ENCODE results near the gene ANTKMT. TPM values are rescaled to one million over a fixed set of nuclear protein-coding genes. Genes with fewer than 3 reads are reported as not detected.
A peak's percentile ranks its signal among the peaks of the same experiment; 100 is the strongest.

The ANTKMT gene
- total RNA-seq, 4 donors from 2014 or later = 24.9 to 42.4 (median 32.1) TPM

GRCh38 chr16:674214-674881, 46.6 kb upstream of the ANTKMT start:
- no peak overlapping the region for H3K4me3 ChIP-seq (ENCODE audit: low read depth, poor library complexity, severe bottlenecking)
- intact Hi-C loops (cut with DNase I; ENCODE audit: low total_unique reads) = no loop called here
- WGBS, 2 donors = 79 to 97% methylated on average over 13 to 20 of the region's 22 CpGs
- TF ChIP-seq POLR2A (IDR thresholded peaks at IDR 0.05) (no peak), CTCF (IDR thresholded peaks at IDR 0.05) (no peak)
- no peak for DNase-seq (ENCODE audit: low spot score in 2 of 2)

- WGBS, 2 donors = 10 to 11% methylated on average over 33 to 37 of the region's 73 CpGs
- no peak within 1 kb of the TSS for H3K4me3 ChIP-seq (ENCODE audit: low read depth, poor library complexity, severe bottlenecking)
Measured at GRCh38 chr16:674968-675883, 45.7 kb upstream of the ANTKMT start, which contains the start of gene RHBDL1. Gene RHBDL1, plus strand, starts transcription at chr16:675671. Its CDS starts 120 bp downstream, at chr16:675791.

GRCh38 chr16:675884-676564, 44.9 kb upstream of the ANTKMT start:
- WGBS, 2 donors = 49 to 54% methylated on average over 6 to 22 of the region's 25 CpGs
- TF ChIP-seq POLR2A (IDR thresholded peaks at IDR 0.05) (no peak), CTCF (IDR thresholded peaks at IDR 0.05) (no peak)
- H3K4me3 ChIP-seq (ENCODE audit: low read depth, poor library complexity, severe bottlenecking) = no peak overlapping the region
- no peak for DNase-seq (ENCODE audit: low spot score in 2 of 2)
- intact Hi-C loops (cut with DNase I; ENCODE audit: low total_unique reads) = no loop called here

More at GRCh38 chr16:674968-675883, 45.7 kb upstream of the ANTKMT start, which contains the start of gene RHBDL1:
- TF ChIP-seq POLR2A (IDR thresholded peaks at IDR 0.05) (no peak), CTCF (IDR thresholded peaks at IDR 0.05) (no peak)
- DNase-seq (ENCODE audit: low spot score in 2 of 2) = no peak
- intact Hi-C loops (cut with DNase I; ENCODE audit: low total_unique reads) = no loop called here

GRCh38 chr16:676565-676902, 44.4 kb upstream of the ANTKMT start:
- H3K4me3 ChIP-seq (ENCODE audit: low read depth, poor library complexity, severe bottlenecking) = no peak overlapping the region
- intact Hi-C loops (cut with DNase I; ENCODE audit: low total_unique reads) = no loop called here
- 46 to 81% methylated on average over 19 to 20 of the region's 21 CpGs for WGBS, 2 donors
- DNase-seq (ENCODE audit: low spot score in 2 of 2) = no peak
- TF ChIP-seq POLR2A (IDR thresholded peaks at IDR 0.05) (no peak), CTCF (IDR thresholded peaks at IDR 0.05) (no peak)

- WGBS, 2 donors = 49 to 57% methylated on average over 21 to 22 of the region's 23 CpGs
- DNase-seq (ENCODE audit: low spot score in 2 of 2) = peak; percentile 76 to 93
Measured at GRCh38 chr16:676913-677312, 44.0 kb upstream of the ANTKMT start.

More at GRCh38 chr16:676913-677312, 44.0 kb upstream of the ANTKMT start:
- intact Hi-C loops (cut with DNase I; ENCODE audit: low total_unique reads) = no loop called here
- H3K4me3 ChIP-seq (ENCODE audit: low read depth, poor library complexity, severe bottlenecking) = no peak overlapping the region
- TF ChIP-seq POLR2A (IDR thresholded peaks at IDR 0.05) = no peak
- TF ChIP-seq CTCF (IDR thresholded peaks at IDR 0.05) = no peak

Measured in lower leg skin (tissue), 4 donors.